Sigmoid colon (tissue), 7 donors: ENCODE measurements around the gene CLDN10. TPM values are rescaled to one million over a fixed set of nuclear protein-coding genes. Genes with fewer than 3 reads are reported as not detected.

ENCODE experiments used
- DNase-seq: peaks from one replicate; pipeline ENCODE4 v3.0.0-alpha.2; 2019
- H3K27ac ChIP-seq, 4 donors: fragments of 200-600 bp; sonication (generic); one replicate each; pipeline ENCODE4 v1.5.1; 2016 to 2019; ENCODE audit warnings: mild to moderate bottlenecking in 1 of 4
- H3K27me3 ChIP-seq, 3 donors: fragments of 200-600 bp; sonication (generic); one replicate each; pipeline ENCODE4 v1.5.1; 2019; ENCODE audit warnings: mild to moderate bottlenecking in 1 of 3
- H3K36me3 ChIP-seq, 4 donors: fragments of 200-600 bp; sonication (generic); one replicate each; pipeline ENCODE4 v1.5.1; 2016 to 2019
- H3K4me1 ChIP-seq, 4 donors: fragments of 200-600 bp; sonication (generic); one replicate each; pipeline ENCODE4 v1.5.1; 2017 to 2019
- H3K4me3 ChIP-seq, 4 donors: fragments of 200-600 bp; sonication (generic); one replicate each; pipeline ENCODE4 v1.5.1; 2017 to 2019; ENCODE audit warnings: mild to moderate bottlenecking in 2 of 4, moderate library complexity in 1 of 4
- H3K9me3 ChIP-seq, 4 donors: fragments of 200-600 bp in 3 of 4; sonication (generic) in 3 of 4; one replicate each; pipeline versions ENCODE4 v1.5.1 to v1.6.1; 2013 to 2019
- EP300 ChIP-seq, 4 donors: sonication (generic); formaldehyde crosslinking; IDR thresholded peaks; one replicate each; pipeline ENCODE4 v1.6.1; 2017; ENCODE audit warnings: antibody characterized with exemption in 4 of 4
- POLR2A ChIP-seq, 2 donors: fragments of 450-650 bp; IDR thresholded peaks; one replicate each; pipeline ENCODE4 v1.6.1; 2016; ENCODE audit warnings: antibody characterized with exemption in 2 of 2, mild to moderate bottlenecking in 2 of 2, moderate library complexity in 2 of 2
- POLR2AphosphoS5 ChIP-seq, 4 donors: sonication (generic); formaldehyde crosslinking; IDR thresholded peaks; one replicate each; pipeline ENCODE4 v1.6.1; 2017; ENCODE audit warnings: antibody characterized with exemption in 4 of 4
- WGBS, 2 donors: extraction: QIAGEN DNeasy Blood & Tissue Kit; methylation state at CpG; one replicate each; pipeline ENCODE4 v1.1.7; 2013; 5-methylcytosine and 5-hydroxymethylcytosine counted together
- intact Hi-C: fragments of 100-400 bp; cut with DNase I; formaldehyde crosslinking; loops from one replicate; pipeline ENCODE4 v1.15.1; 2023
- polyA plus RNA-seq, 3 donors: library from polyadenylated mRNA; stranded (reverse); fragments of 200-250 nt; gene quantifications; one replicate each; pipeline ENCODE4 v1.2.3, GENCODE V29; 2013
- total RNA-seq, 4 donors: library from RNA; depleted of rRNA; stranded (reverse); fragments of >200 nt; gene quantifications; one replicate each; pipeline ENCODE4 v1.1.0, GENCODE V29; 2016
- TF ChIP-seq, protein P1 (sequence below), 4 experiments: fragments of 450-650 bp in 3 of 4; fragments of 200-600 bp in 1 of 4; IDR thresholded peaks; one replicate each; pipeline ENCODE4 v1.5.1; 2016 to 2019; ENCODE audit warnings: antibody characterized with exemption in 4 of 4, mild to moderate bottlenecking in 3 of 4, moderate library complexity in 2 of 4
- donor health status: healthy with polysubstance abuse.
- donor health status: Bipolar disorder and iron deficiency.
- donor health status: healthy.

The CLDN10 gene
- total and polyA plus RNA-seq, 7 donors, result 0.20 to 1.5 (median 0.36) TPM; not detected in 4

DNA sequence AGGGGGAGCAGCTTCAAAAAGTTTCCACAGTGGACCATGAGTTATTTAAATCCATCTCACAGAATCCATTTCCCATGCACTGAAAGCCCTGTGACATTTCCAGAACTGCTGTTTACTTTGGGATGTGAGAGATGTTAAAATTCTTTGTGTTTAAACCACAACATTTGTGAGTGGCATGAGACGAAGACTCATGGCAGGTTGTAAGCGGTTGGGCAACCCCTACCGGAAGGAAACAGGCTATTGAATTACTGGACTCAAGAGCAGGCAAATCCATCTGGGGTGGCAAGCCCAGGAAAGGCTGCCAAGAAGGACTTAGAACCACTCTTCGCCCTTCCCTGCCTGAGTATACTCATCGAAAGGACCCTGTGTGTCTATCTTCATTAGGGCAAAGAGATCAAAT, 22.3 kb upstream of the CLDN10 start:
- DNase-seq, result no peak
- no peaks in the 10 kb centered on the region for H3K27me3 ChIP-seq
- no peaks in the 10 kb centered on the region for H3K9me3 ChIP-seq
- no peaks in the 10 kb centered on the region for H3K4me1 ChIP-seq
- no peak overlapping the region for H3K27ac ChIP-seq
- no peak overlapping the region for H3K4me3 ChIP-seq
- intact Hi-C loops, result no loop called here
- no peak for TF ChIP-seq EP300 (IDR thresholded peaks at IDR 0.05)
- TF ChIP-seq POLR2AphosphoS5 (IDR thresholded peaks at IDR 0.05), result no peak
- no peak for TF ChIP-seq POLR2A (IDR thresholded peaks at IDR 0.05)
- TF ChIP-seq, protein P1, sequence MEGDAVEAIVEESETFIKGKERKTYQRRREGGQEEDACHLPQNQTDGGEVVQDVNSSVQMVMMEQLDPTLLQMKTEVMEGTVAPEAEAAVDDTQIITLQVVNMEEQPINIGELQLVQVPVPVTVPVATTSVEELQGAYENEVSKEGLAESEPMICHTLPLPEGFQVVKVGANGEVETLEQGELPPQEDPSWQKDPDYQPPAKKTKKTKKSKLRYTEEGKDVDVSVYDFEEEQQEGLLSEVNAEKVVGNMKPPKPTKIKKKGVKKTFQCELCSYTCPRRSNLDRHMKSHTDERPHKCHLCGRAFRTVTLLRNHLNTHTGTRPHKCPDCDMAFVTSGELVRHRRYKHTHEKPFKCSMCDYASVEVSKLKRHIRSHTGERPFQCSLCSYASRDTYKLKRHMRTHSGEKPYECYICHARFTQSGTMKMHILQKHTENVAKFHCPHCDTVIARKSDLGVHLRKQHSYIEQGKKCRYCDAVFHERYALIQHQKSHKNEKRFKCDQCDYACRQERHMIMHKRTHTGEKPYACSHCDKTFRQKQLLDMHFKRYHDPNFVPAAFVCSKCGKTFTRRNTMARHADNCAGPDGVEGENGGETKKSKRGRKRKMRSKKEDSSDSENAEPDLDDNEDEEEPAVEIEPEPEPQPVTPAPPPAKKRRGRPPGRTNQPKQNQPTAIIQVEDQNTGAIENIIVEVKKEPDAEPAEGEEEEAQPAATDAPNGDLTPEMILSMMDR (IDR thresholded peaks at IDR 0.05), result no peak
- 51 to 77% methylated on average over 5 of the region's 5 CpGs for WGBS, 2 donors
- H3K36me3 ChIP-seq, result no peaks in the 10 kb centered on the region

DNA sequence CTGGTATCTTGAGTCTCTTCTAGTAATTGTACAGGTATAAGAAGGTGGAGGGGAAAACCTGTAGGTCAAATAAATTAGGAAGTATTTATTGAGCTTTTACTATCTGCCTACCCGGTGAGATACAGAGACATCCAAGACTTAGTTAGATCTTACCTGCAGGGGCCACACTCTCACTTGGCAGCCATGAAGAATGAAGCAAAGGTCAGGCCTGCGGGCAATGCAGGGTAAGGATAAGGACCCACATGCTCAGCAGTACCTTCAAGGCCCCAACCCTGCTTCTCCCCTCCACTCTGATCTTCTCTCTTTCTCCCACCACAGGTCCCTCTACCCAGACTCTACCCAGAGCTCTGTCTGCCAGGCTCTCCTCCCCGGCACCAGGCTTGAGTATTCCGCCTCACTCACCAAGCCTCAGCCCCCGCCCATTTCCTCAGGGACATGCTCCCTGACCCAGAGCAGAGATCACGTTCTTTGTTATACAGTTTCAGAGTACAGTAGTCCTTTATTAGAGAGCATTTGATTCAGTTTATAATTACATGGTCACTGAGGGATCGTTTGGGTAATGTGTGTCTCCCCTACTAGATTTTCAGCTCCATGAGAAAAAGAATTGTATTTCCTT, 18.9 kb upstream of the CLDN10 start:
- no peak for DNase-seq
- Histone ChIP-seq H3K27me3 (no peaks in the 10 kb centered on the region), H3K4me1 (no peaks in the 10 kb centered on the region), H3K27ac (no peak overlapping the region), H3K36me3 (no peaks in the 10 kb centered on the region), H3K4me3 (no peak overlapping the region), H3K9me3 (no peaks in the 10 kb centered on the region)
- intact Hi-C loops, result no loop called here
- TF ChIP-seq, protein P1 (IDR thresholded peaks at IDR 0.05), result no peak
- TF ChIP-seq POLR2AphosphoS5 (IDR thresholded peaks at IDR 0.05), result no peak
- no peak for TF ChIP-seq EP300 (IDR thresholded peaks at IDR 0.05)
- TF ChIP-seq POLR2A (IDR thresholded peaks at IDR 0.05), result no peak
- 25 to 71% methylated on average over 7 of the region's 7 CpGs for WGBS, 2 donors

- H3K36me3 ChIP-seq, result no peaks in the 10 kb centered on the region
- no peaks in the 10 kb centered on the region for H3K27me3 ChIP-seq
- H3K4me3 ChIP-seq, result no peak overlapping the region
- H3K27ac ChIP-seq, result no peak overlapping the region
- 37 to 75% methylated on average over 3 of the region's 3 CpGs for WGBS, 2 donors
- no peaks in the 10 kb centered on the region for H3K4me1 ChIP-seq
- TF ChIP-seq POLR2A (IDR thresholded peaks at IDR 0.05) (no peak), POLR2AphosphoS5 (IDR thresholded peaks at IDR 0.05) (no peak), EP300 (IDR thresholded peaks at IDR 0.05) (no peak)
- TF ChIP-seq, protein P1 (IDR thresholded peaks at IDR 0.05), result no peak
- H3K9me3 ChIP-seq, result no peaks in the 10 kb centered on the region
- intact Hi-C loops, result no loop called here
- DNase-seq, result no peak
Measured at GRCh38 chr13:95535243-95535642, 17.3 kb upstream of the CLDN10 start.

GRCh38 chr13:95536632-95537241, 15.8 kb upstream of the CLDN10 start:
- no peak for TF ChIP-seq POLR2A (IDR thresholded peaks at IDR 0.05)
- TF ChIP-seq, protein P1 (IDR thresholded peaks at IDR 0.05), result peak in 2 of 4 experiments; percentile 11 to 21
- peaks cover 0 to 7% (median 5%) of the 10 kb centered on the region in 4 donors for H3K4me1 ChIP-seq
- no peak overlapping the region for H3K27ac ChIP-seq
- DNase-seq, result no peak
- no peaks in the 10 kb centered on the region for H3K9me3 ChIP-seq
- no peak overlapping the region for H3K4me3 ChIP-seq
- no peaks in the 10 kb centered on the region for H3K36me3 ChIP-seq
- 7 to 21% methylated on average over 6 of the region's 6 CpGs for WGBS, 2 donors
- H3K27me3 ChIP-seq, result no peaks in the 10 kb centered on the region
- intact Hi-C loops, result no loop called here
